SK-N-SH (cell line): Measurements from ENCODE around the gene TSHZ2.
"Not testable (repeated sequence)": the region's sequence is repeated elsewhere in the genome, so short reads cannot be mapped to it uniquely, and the experiment has no call there.

Source experiments
- EZH2phosphoT487 ChIP-seq: fragments of 200-600 bp; sonication (generic); IDR thresholded peaks from 2 replicates; pipeline ENCODE4 v1.6.1; 2017; ENCODE audit warnings: low read depth, mixed run types, mild to moderate bottlenecking, antibody characterized with exemption, moderate library complexity, borderline replicate concordance
- FOSL2 ChIP-seq: IDR thresholded peaks from 2 replicates; pipeline ENCODE4 v1.4.0; 2012; ENCODE audit warnings: low read depth, mild to moderate bottlenecking, moderate library complexity, borderline replicate concordance
- NRF1 ChIP-seq: IDR thresholded peaks from 2 replicates; pipeline ENCODE4 v1.6.1; 2012; ENCODE audit warnings: low read depth, mild to moderate bottlenecking, low read length
- YY1 ChIP-seq: IDR thresholded peaks from 2 replicates; pipeline ENCODE4 v1.4.0; 2012; ENCODE audit warnings: low read depth, mild to moderate bottlenecking

- not testable (repeated sequence) for TF ChIP-seq FOSL2, YY1, NRF1, EZH2phosphoT487
Measured at GRCh38 chr20:53323460-53323859, 351.3 kb downstream of the TSHZ2 start.
